ENCODE data around the gene MRPL12.

MRPL12 gene

DNA sequence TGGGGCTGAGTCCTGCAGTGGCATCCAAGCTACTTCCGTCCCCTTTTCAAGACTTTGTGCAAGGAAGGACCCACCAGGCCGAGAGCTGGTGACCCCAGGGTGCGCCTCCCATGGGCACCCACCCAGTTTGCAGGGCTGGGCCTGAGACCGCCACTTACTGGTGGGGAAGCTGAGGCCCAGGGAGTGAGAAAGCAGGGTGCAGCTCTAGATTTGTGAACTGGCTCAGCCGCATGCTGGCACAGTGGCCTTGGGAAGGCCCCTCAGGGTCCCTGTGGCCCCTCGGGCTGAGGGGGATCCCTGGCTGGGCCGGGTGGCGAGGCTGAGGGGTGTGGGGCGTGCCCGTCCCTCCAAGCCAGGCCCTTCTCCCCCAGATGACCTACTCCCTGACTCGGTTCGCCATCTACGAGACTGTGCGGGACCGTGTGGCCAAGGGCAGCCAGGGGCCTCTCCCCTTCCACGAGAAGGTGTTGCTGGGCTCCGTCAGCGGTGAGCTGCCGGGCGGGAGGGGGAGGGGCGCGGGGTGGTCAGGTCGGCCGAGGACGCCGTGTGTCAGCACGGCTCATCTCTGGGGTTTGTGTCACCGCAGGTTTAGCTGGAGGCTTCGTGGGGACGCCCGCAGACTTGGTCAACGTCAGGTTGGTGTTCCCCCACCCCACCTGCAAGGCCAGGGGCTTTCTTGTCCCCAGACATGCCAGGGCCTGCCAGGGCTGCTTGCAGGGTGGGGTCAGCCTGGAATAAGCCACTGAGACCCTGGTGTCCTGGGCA is 12.1 kb downstream of the MRPL12 start:
- TF ChIP-seq RAD21 (IDR thresholded peaks at IDR 0.05; ENCODE audit: low read depth), result no peak
- no peak for TF ChIP-seq FOXM1 (IDR thresholded peaks at IDR 0.05; ENCODE audit: borderline replicate concordance, low read depth)
- TF ChIP-seq CEBPB (IDR thresholded peaks at IDR 0.05), result no peak
- TF ChIP-seq, protein P1, sequence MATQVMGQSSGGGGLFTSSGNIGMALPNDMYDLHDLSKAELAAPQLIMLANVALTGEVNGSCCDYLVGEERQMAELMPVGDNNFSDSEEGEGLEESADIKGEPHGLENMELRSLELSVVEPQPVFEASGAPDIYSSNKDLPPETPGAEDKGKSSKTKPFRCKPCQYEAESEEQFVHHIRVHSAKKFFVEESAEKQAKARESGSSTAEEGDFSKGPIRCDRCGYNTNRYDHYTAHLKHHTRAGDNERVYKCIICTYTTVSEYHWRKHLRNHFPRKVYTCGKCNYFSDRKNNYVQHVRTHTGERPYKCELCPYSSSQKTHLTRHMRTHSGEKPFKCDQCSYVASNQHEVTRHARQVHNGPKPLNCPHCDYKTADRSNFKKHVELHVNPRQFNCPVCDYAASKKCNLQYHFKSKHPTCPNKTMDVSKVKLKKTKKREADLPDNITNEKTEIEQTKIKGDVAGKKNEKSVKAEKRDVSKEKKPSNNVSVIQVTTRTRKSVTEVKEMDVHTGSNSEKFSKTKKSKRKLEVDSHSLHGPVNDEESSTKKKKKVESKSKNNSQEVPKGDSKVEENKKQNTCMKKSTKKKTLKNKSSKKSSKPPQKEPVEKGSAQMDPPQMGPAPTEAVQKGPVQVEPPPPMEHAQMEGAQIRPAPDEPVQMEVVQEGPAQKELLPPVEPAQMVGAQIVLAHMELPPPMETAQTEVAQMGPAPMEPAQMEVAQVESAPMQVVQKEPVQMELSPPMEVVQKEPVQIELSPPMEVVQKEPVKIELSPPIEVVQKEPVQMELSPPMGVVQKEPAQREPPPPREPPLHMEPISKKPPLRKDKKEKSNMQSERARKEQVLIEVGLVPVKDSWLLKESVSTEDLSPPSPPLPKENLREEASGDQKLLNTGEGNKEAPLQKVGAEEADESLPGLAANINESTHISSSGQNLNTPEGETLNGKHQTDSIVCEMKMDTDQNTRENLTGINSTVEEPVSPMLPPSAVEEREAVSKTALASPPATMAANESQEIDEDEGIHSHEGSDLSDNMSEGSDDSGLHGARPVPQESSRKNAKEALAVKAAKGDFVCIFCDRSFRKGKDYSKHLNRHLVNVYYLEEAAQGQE (IDR thresholded peaks at IDR 0.05; ENCODE audit: low read depth), result no peak
- no peak for TF ChIP-seq CREB1 (IDR thresholded peaks at IDR 0.05; ENCODE audit: low read depth)
- no peak for TF ChIP-seq TCF12 (IDR thresholded peaks at IDR 0.05; ENCODE audit: low read depth)
- TF ChIP-seq EGR1 (IDR thresholded peaks at IDR 0.05), result no peak
- TF ChIP-seq, protein P2, sequence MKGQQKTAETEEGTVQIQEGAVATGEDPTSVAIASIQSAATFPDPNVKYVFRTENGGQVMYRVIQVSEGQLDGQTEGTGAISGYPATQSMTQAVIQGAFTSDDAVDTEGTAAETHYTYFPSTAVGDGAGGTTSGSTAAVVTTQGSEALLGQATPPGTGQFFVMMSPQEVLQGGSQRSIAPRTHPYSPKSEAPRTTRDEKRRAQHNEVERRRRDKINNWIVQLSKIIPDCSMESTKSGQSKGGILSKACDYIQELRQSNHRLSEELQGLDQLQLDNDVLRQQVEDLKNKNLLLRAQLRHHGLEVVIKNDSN (IDR thresholded peaks at IDR 0.05), result no peak

DNA sequence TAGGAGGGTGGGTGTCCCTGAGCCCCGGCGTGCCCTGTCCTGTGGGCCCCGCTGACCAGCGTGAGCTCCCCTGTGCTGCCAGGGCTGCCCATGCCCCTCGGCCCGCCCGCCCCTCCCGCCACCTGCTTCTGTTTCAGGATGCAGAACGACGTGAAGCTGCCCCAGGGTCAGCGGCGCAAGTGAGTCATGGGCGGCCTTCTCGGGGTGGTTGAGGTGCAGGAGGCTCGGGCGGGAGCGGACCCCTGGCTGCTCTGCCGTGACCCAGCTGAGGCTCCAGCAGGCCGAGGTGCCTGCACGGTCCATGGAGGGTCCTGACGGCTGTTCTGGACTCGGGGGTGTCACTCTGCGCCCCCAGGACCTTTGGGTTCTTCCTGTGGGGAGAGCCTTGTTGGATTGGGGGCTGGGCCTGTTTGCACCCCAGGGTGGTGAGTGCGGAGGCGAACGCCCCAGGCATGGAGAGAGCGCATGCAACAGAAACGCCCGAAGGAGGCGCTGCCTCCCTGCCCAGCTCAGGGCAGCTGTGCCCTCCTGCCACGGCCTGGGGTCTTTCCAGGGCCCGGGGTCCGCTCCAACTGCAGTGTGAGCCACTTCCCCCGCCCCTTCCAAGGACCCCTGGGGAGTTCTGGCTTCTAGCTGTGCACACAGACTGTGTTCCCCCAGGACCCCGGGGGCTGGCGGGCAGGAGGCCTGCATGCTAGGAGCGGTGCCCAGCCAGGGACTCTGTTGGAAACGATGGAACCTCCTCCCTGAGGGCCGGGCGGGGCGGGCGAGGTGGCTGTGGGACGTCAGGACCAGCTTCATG is 12.9 kb downstream of the MRPL12 start:
- TF ChIP-seq EP300 (IDR thresholded peaks at IDR 0.05; ENCODE audit: borderline replicate concordance) (no peak), FOXM1 (IDR thresholded peaks at IDR 0.05; ENCODE audit: borderline replicate concordance, low read depth) (no peak), TEAD4 (IDR thresholded peaks at IDR 0.05) (no peak), TAF1 (IDR thresholded peaks at IDR 0.05; ENCODE audit: low read depth) (no peak), NFIC (IDR thresholded peaks at IDR 0.05) (no peak), YY1 (IDR thresholded peaks at IDR 0.05; ENCODE audit: low read depth) (no peak)
- TF ChIP-seq, protein P3, sequence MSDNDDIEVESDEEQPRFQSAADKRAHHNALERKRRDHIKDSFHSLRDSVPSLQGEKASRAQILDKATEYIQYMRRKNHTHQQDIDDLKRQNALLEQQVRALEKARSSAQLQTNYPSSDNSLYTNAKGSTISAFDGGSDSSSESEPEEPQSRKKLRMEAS (IDR thresholded peaks at IDR 0.05), result no peak

DNA sequence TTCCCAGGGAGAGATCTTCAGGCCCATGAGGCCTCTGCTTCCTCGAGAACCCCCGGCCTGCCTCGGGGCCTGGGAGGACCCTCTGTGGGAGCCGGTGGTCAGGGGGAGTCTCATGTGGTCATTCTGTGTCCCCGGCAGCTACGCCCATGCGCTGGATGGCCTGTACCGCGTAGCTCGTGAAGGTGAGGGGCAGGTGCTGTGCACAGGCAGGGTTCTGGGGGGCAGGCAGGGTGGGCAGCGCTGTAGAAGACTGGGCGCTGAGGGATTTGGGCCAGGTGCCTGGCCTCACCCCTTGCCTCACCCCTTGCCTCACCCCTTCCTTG is 13.5 kb downstream of the MRPL12 start:
- TF ChIP-seq TAF1 (IDR thresholded peaks at IDR 0.05; ENCODE audit: low read depth), result no peak
- TF ChIP-seq YY1 (IDR thresholded peaks at IDR 0.05; ENCODE audit: low read depth), result no peak
- TF ChIP-seq, protein P1 (IDR thresholded peaks at IDR 0.05; ENCODE audit: low read depth), result no peak
- TF ChIP-seq RAD21 (IDR thresholded peaks at IDR 0.05; ENCODE audit: low read depth), result no peak
- no peak for TF ChIP-seq TCF12 (IDR thresholded peaks at IDR 0.05; ENCODE audit: low read depth)
- TF ChIP-seq TEAD4 (IDR thresholded peaks at IDR 0.05), result no peak
- TF ChIP-seq, protein P2 (IDR thresholded peaks at IDR 0.05), result no peak
- no peak for TF ChIP-seq CEBPB (IDR thresholded peaks at IDR 0.05)
- TF ChIP-seq EGR1 (IDR thresholded peaks at IDR 0.05), result no peak
- TF ChIP-seq CREB1 (IDR thresholded peaks at IDR 0.05; ENCODE audit: low read depth), result no peak
- TF ChIP-seq, protein P3 (IDR thresholded peaks at IDR 0.05), result no peak
- TF ChIP-seq FOXM1 (IDR thresholded peaks at IDR 0.05; ENCODE audit: borderline replicate concordance, low read depth), result no peak
- no peak for TF ChIP-seq EP300 (IDR thresholded peaks at IDR 0.05; ENCODE audit: borderline replicate concordance)
- TF ChIP-seq ZBTB7A (IDR thresholded peaks at IDR 0.05; ENCODE audit: low read depth), result no peak
- no peak for TF ChIP-seq NFIC (IDR thresholded peaks at IDR 0.05)

DNA sequence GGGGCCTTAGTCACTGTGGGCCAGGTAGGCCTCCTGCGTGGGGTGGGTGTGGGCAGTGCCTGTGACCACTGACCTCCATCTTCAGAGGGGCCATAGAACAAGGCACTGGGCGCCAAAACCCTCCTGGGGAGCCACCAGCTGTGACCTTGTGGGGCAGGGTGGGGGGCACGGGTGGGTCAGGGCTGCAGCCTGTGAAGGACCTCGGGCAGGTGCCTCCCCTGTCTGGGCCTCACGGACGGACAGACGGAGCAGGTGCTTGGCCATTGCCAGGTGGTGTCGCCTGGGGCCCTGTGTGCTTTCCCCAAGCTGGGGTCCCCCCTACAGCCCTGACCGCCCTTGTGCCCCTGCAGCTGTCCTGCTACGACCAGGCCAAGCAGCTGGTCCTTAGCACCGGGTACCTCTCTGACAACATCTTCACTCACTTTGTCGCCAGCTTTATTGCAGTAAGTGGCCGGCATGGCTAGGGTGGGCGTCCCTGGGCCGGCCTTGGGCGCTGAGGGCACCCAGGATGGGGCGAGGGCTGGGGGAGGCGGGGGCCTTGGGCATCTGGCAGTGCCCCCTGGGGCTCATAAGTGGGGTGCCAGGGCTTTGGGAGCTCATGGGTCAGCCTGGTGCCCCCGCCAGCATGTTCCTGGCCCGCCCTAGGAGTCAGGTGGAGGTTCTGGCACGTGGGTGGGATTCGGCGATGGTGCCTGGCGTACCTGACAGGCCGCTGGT is 14.0 kb downstream of the MRPL12 start:
- TF ChIP-seq, protein P1 (IDR thresholded peaks at IDR 0.05; ENCODE audit: low read depth), result no peak
- TF ChIP-seq CREB1 (IDR thresholded peaks at IDR 0.05; ENCODE audit: low read depth) (no peak), YY1 (IDR thresholded peaks at IDR 0.05; ENCODE audit: low read depth) (no peak), CEBPB (IDR thresholded peaks at IDR 0.05) (no peak), TEAD4 (IDR thresholded peaks at IDR 0.05) (no peak), ZBTB7A (IDR thresholded peaks at IDR 0.05; ENCODE audit: low read depth) (no peak), RAD21 (IDR thresholded peaks at IDR 0.05; ENCODE audit: low read depth) (no peak), TAF1 (IDR thresholded peaks at IDR 0.05; ENCODE audit: low read depth) (no peak), EP300 (IDR thresholded peaks at IDR 0.05; ENCODE audit: borderline replicate concordance) (no peak), TCF12 (IDR thresholded peaks at IDR 0.05; ENCODE audit: low read depth) (no peak), NFIC (IDR thresholded peaks at IDR 0.05) (no peak), EGR1 (IDR thresholded peaks at IDR 0.05) (no peak), FOXM1 (IDR thresholded peaks at IDR 0.05; ENCODE audit: borderline replicate concordance, low read depth) (no peak)
- TF ChIP-seq, protein P3 (IDR thresholded peaks at IDR 0.05), result no peak
- TF ChIP-seq, protein P2 (IDR thresholded peaks at IDR 0.05), result no peak
